Karpas-422 (cell line): ENCODE results near the gene TIMM44. TPM values are rescaled to one million over a fixed set of nuclear protein-coding genes. Genes with fewer than 3 reads are reported as not detected.

ENCODE experiments used
- DNase-seq: peaks from one replicate; pipeline ENCODE4 v3.0.0-alpha.2; 2015
- H2AFZ ChIP-seq: fragments of 200-600 bp; sonication (generic); 2 replicates; pipeline ENCODE4 v1.6.1; 2014; ENCODE audit warnings: antibody characterized with exemption, low read length, mixed read lengths
- H3K27ac ChIP-seq: fragments of 200-600 bp; sonication (generic); 2 replicates; pipeline ENCODE4 v1.5.1; 2014; ENCODE audit warnings: mild to moderate bottlenecking, low read length, moderate library complexity
- H3K27me3 ChIP-seq: fragments of 200-600 bp; sonication (generic); 2 replicates; pipeline ENCODE4 v1.6.1; 2014; ENCODE audit warnings: low read length, mixed read lengths
- H3K36me3 ChIP-seq: fragments of 200-600 bp; sonication (generic); 2 replicates; pipeline ENCODE4 v1.6.1; 2014; ENCODE audit warnings: low read length, mixed read lengths; ENCODE audit not compliant: insufficient read depth
- H3K4me1 ChIP-seq: fragments of 200-600 bp; sonication (generic); 2 replicates; pipeline ENCODE4 v1.6.1; 2014; ENCODE audit warnings: mild to moderate bottlenecking, low read length, mixed read lengths
- H3K4me2 ChIP-seq: fragments of 200-600 bp; sonication (generic); 2 replicates; pipeline ENCODE4 v1.6.1; 2014; ENCODE audit warnings: low read length, low read depth, mild to moderate bottlenecking; ENCODE audit not compliant: poor library complexity, severe bottlenecking
- H3K4me3 ChIP-seq: fragments of 200-600 bp; sonication (generic); 2 replicates; pipeline ENCODE4 v1.5.1; 2014; ENCODE audit warnings: mild to moderate bottlenecking, antibody characterized with exemption, low read length, mixed read lengths
- H3K79me2 ChIP-seq: fragments of 200-600 bp; sonication (generic); 2 replicates; pipeline ENCODE4 v1.6.1; 2014; ENCODE audit warnings: mild to moderate bottlenecking, low read length, mixed read lengths
- H3K9ac ChIP-seq: fragments of 200-600 bp; sonication (generic); 2 replicates; pipeline ENCODE4 v1.6.0; 2014; ENCODE audit warnings: low read length
- H3K9me2 ChIP-seq: fragments of 200-600 bp; sonication (generic), shearing (Covaris generic); replicated peaks from 2 replicates; pipeline ENCODE4 v1.6.0; 2014; ENCODE audit warnings: mild to moderate bottlenecking, low read length, moderate library complexity; ENCODE audit not compliant: insufficient read depth
- H3K9me3 ChIP-seq: fragments of 300-700, 200-600 bp; sonication (generic); 2 replicates; pipeline ENCODE4 v1.6.1; 2014; ENCODE audit warnings: low read length, mixed read lengths
- H4K20me1 ChIP-seq: fragments of 200-600 bp; sonication (generic); 2 replicates; pipeline ENCODE4 v1.6.1; 2014; ENCODE audit warnings: mild to moderate bottlenecking, antibody characterized with exemption, low read length, low read depth; ENCODE audit not compliant: insufficient read depth
- total RNA-seq: library from RNA; depleted of rRNA; stranded (reverse); fragments of >200 nt; shearing (Covaris generic); gene quantifications from 2 replicates; pipeline ENCODE4 v1.2.3, GENCODE V29; 2014; ENCODE audit warnings: low replicate concordance

Gene TIMM44
- total RNA-seq, 1 experiment from 2014 or later = 43.7 TPM

DNA sequence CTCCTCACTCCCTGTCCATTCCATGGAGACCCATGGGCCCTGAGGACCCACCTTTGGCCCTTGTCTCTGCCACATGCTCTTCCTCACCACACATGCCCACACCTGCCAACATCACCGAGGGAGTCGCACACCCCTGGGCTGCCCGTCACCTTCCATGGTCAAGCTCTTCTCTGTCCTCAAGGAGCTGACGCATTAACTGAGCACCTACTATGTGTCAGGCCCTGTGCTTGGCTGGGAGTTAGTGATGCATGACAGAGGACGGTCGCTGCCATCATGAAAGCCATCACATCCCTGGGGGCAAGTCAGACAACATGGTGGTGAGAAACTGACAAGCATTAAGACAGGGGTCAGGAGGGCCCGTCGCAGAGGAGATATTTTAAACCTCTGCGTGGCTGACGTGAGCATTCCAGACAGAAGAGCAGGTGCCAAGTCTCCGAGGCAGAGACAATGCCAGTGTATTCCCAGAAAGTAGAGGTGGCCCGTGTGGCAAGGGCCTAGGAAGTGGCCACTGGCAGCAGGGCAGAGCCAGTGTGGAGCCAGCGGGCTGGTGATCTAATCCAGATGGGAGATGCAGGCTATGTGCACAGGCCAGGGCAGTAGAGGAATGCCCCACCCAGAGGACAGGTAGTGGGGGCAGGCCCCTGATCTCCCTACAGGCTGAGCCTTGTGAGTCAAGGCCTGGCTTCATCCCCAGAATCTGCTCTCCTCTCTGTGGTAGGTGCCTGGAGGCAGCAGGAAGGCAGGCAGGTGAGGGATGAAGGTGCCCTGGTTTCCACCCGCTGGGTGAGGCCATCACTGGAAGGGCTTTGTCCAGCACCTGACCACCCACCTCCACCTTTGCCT is 40.8 kb upstream of the TIMM44 start:
- Histone ChIP-seq H2AFZ (no peak overlapping the region), H3K9me3 (no peaks in the 10 kb centered on the region), H3K4me2 (no peak overlapping the region), H3K27me3 (no peaks in the 10 kb centered on the region), H3K4me3 (no peak overlapping the region), H3K79me2 (peaks cover 69% of the 10 kb centered on the region), H3K36me3 (peaks cover 14% of the 10 kb centered on the region), H3K4me1 (no peaks in the 10 kb centered on the region), H3K9ac (no peak overlapping the region), H3K27ac (no peak overlapping the region), H3K9me2 (no peaks in the 10 kb centered on the region), H4K20me1 (peaks cover 57% of the 10 kb centered on the region)
- no peak for DNase-seq

DNA sequence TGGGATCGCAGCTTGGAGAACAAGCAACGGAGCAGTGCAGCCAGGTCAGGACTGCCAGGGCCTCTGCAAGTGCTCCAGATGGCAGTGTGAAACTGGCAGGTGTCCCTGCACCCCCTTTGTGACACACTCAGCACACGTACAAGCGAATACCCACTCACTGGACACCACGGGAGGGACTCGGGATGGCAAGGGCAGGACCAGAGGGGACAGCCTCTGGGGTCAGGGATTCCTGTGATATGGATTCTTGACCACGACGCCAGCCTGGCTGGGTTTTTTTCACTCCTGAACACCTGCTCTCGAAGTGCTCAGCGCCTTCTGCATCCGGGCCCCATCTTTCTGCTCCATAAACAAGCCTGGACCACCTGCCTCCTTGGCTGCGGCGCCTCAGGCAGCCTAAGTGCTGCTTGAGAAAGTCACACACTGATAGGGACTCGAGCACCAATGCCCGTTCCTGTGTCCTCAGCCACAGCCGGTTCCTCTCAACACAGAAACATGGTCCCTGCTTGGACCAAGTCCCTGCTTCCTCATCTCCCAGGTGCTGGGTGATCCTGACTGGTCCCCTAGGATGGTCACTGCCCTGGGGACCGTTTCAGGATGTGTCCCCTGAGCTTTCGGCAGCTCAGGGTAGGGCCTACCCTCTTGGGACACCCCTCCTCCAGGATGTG is 40.0 kb upstream of the TIMM44 start:
- H3K9me2 ChIP-seq = no peaks in the 10 kb centered on the region
- no peak overlapping the region for H3K27ac ChIP-seq
- H3K4me3 ChIP-seq = no peak overlapping the region
- no peak overlapping the region for H2AFZ ChIP-seq
- no peak overlapping the region for H3K4me2 ChIP-seq
- H3K4me1 ChIP-seq = no peaks in the 10 kb centered on the region
- H3K27me3 ChIP-seq = no peaks in the 10 kb centered on the region
- no peaks in the 10 kb centered on the region for H3K9me3 ChIP-seq
- H3K79me2 ChIP-seq = peaks cover 61% of the 10 kb centered on the region
- H4K20me1 ChIP-seq = peaks cover 53% of the 10 kb centered on the region
- no peak for DNase-seq
- no peak overlapping the region for H3K9ac ChIP-seq
- peaks cover 14% of the 10 kb centered on the region for H3K36me3 ChIP-seq

DNA sequence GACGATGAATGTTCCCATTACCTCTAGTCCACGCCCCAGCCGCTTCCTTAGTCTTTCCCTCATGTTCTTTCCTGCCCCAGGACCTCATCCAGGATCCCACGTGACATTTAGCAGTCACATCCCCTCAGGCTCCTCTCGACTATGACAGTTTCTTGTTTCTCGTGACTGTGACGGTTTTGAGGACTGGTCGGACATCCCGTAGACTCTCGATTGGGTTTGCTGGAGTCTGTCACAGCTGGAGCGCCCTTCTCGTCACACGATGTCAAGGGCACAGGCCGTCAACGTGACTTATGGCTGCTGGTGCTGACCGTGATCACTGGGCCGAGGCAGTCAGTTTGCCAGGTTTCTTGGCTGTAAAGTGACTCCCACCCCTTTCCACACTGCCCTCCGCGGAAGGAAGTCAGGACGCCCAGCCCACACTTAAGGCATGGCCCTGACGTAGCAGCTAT is 39.2 kb upstream of the TIMM44 start:
- Histone ChIP-seq H2AFZ (no peak overlapping the region), H3K27me3 (no peaks in the 10 kb centered on the region), H3K4me2 (no peak overlapping the region), H3K27ac (no peak overlapping the region), H3K4me1 (no peaks in the 10 kb centered on the region), H4K20me1 (peaks cover 46% of the 10 kb centered on the region), H3K9me3 (no peaks in the 10 kb centered on the region), H3K79me2 (peaks cover 53% of the 10 kb centered on the region), H3K9me2 (no peaks in the 10 kb centered on the region), H3K4me3 (no peak overlapping the region), H3K36me3 (peaks cover 14% of the 10 kb centered on the region), H3K9ac (no peak overlapping the region)
- no peak for DNase-seq

DNA sequence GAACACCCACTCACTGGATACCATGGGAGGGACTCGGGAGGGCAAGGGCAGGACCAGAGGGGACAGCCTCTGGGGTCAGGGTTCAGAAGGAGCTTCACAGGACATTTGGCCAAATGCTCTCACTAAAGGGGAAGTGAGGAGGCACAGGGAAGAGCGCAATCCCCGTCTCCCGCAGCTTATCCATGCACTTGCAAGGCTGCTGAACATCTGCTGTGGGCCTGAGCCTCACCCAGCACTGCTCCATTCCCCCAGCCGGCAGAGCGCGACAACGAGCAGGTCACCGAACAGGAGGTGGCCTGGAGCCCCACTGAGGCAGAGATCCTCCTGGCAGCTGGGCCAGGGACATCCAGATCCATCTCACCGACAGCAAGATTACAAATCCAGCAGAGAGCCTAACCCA is 38.6 kb upstream of the TIMM44 start:
- Histone ChIP-seq H3K4me1 (no peaks in the 10 kb centered on the region), H3K4me2 (no peak overlapping the region), H3K36me3 (peaks cover 14% of the 10 kb centered on the region), H3K9me2 (no peaks in the 10 kb centered on the region), H3K9me3 (no peaks in the 10 kb centered on the region), H3K4me3 (no peak overlapping the region), H3K27ac (no peak overlapping the region), H2AFZ (no peak overlapping the region), H3K27me3 (no peaks in the 10 kb centered on the region), H4K20me1 (peaks cover 41% of the 10 kb centered on the region), H3K9ac (no peak overlapping the region), H3K79me2 (peaks cover 48% of the 10 kb centered on the region)
- DNase-seq = no peak

DNA sequence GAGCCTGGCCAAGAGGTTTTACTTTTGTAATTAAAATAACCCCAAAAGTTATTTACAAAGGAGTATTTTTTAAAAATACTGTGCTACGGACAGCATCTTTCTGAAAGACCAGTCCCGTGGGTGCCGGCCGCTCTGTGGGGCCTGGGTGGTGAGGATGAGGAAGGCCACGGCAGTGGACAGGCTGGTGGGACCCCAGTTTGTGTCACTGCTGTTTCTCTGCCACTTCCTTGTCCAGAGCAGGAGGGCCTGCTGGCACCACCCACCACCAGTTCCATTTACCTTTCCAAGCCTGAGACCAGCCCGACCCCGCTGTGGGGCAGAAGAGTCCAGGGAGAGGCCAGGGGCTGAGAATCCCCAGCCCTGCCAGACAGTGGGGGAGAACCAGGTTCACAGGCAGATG is 38.2 kb upstream of the TIMM44 start:
- H3K79me2 ChIP-seq = peaks cover 46% of the 10 kb centered on the region
- H3K4me2 ChIP-seq = no peak overlapping the region
- no peak overlapping the region for H2AFZ ChIP-seq
- H3K36me3 ChIP-seq = peaks cover 14% of the 10 kb centered on the region
- H3K27ac ChIP-seq = no peak overlapping the region
- H3K27me3 ChIP-seq = no peaks in the 10 kb centered on the region
- no peak for DNase-seq
- H4K20me1 ChIP-seq = peaks cover 40% of the 10 kb centered on the region
- no peak overlapping the region for H3K4me3 ChIP-seq
- H3K9ac ChIP-seq = no peak overlapping the region
- no peaks in the 10 kb centered on the region for H3K9me2 ChIP-seq
- no peaks in the 10 kb centered on the region for H3K9me3 ChIP-seq
- no peaks in the 10 kb centered on the region for H3K4me1 ChIP-seq

DNA sequence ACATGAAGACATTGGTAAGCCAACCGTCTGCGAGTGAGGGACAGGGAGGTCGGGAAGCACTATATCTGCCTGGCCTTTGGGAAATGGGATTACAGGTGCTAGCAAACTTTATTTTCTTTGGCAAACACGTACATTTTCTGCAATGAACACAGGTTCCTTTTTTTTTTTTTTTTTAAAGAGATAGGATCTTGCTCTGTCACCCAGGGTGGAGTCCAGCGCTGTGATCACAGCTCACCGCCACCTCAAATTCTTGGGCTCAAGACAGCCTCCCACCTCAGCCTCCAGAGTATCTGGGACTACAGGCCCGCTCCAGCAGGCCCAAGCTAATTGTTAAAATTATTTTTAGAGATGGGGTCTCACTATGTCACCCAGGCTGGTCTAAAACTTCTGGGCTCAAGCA is 37.7 kb upstream of the TIMM44 start:
- H4K20me1 ChIP-seq = peaks cover 40% of the 10 kb centered on the region

DNA sequence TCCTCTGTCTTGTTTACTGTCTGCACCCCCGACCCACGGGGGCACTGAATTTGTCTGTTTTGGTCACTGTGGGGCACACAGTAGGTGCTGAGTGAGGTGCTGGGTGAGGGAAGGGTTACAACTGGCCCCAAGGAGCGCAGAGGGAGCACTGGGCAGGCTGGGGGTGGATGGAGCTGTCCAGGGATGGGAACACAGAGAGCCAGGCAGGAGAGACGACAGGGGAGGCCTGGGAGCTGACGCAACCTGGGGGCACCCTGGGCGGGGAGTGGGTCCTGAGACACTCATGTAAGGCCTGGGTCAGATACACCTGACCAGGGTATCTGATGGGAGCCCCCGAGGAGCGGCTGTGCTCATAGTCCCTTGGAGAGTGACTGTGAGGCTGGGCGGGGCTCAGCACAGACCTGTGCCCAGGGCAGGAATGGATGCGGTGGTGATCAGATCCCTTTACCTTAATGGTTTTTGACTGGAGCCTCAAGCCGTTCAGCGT is 37.2 kb upstream of the TIMM44 start:
- Histone ChIP-seq H4K20me1 (peaks cover 40% of the 10 kb centered on the region), H3K27ac (no peak overlapping the region), H3K4me2 (no peak overlapping the region), H3K27me3 (no peaks in the 10 kb centered on the region), H3K36me3 (peaks cover 14% of the 10 kb centered on the region), H3K79me2 (peaks cover 36% of the 10 kb centered on the region), H3K4me3 (no peak overlapping the region), H3K9ac (no peak overlapping the region), H3K4me1 (no peaks in the 10 kb centered on the region), H3K9me3 (no peaks in the 10 kb centered on the region), H2AFZ (no peak overlapping the region), H3K9me2 (no peaks in the 10 kb centered on the region)
- no peak for DNase-seq

More for the DNA sequence above, 37.7 kb upstream of the TIMM44 start:
- H3K4me2 ChIP-seq = no peak overlapping the region
- H3K4me3 ChIP-seq = no peak overlapping the region
- H3K9me2 ChIP-seq = no peaks in the 10 kb centered on the region
- no peak overlapping the region for H2AFZ ChIP-seq
- peaks cover 14% of the 10 kb centered on the region for H3K36me3 ChIP-seq
- H3K9ac ChIP-seq = no peak overlapping the region
- no peaks in the 10 kb centered on the region for H3K4me1 ChIP-seq
- H3K27me3 ChIP-seq = no peaks in the 10 kb centered on the region
- H3K9me3 ChIP-seq = no peaks in the 10 kb centered on the region
- H3K27ac ChIP-seq = no peak overlapping the region
- no peak for DNase-seq
- peaks cover 41% of the 10 kb centered on the region for H3K79me2 ChIP-seq

DNA sequence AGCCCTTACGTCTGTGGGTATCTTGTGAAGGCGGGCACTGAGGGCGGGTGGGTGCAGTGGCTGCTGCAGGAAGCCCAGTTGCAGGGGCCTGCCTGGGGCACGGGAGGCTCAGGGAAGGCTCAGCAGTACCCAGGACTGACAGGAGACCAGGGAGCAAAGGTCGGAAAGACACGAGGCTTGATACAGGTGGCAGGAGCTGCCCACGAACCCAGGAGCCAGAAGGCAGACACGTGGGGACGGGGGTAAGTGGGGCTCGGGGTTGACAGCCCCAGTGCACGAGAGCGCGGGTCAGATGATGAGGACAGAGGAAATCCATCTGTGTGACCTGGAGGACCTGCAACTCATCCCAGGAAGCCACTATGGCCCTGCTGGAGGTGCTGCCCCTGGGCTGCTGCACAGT is 36.7 kb upstream of the TIMM44 start:
- Histone ChIP-seq H3K9me2 (no peaks in the 10 kb centered on the region), H3K36me3 (peaks cover 14% of the 10 kb centered on the region), H3K27ac (no peak overlapping the region), H3K4me1 (no peaks in the 10 kb centered on the region), H3K4me3 (no peak overlapping the region), H3K9me3 (no peaks in the 10 kb centered on the region), H3K79me2 (peaks cover 31% of the 10 kb centered on the region), H3K9ac (no peak overlapping the region), H3K4me2 (no peak overlapping the region), H4K20me1 (peaks cover 35% of the 10 kb centered on the region), H2AFZ (no peak overlapping the region), H3K27me3 (no peaks in the 10 kb centered on the region)
- no peak for DNase-seq
